Nephron progenitor cell (in vitro differentiated cells): ENCODE data around the gene DLX6.

Experiments
- DNase-seq: peaks from one replicate; pipeline ENCODE4 v3.0.0; 2021
- H3K27ac Mint-ChIP-seq: 2 replicates; pipeline ENCODE4 v1.8.0; 2021; ENCODE audit warnings: mild to moderate bottlenecking, moderate library complexity, mixed read lengths
- H3K27me3 Mint-ChIP-seq: 2 replicates; pipeline ENCODE4 v1.8.0; 2021; ENCODE audit warnings: mild to moderate bottlenecking, low read depth, mixed read lengths; ENCODE audit not compliant: poor library complexity
- H3K36me3 Mint-ChIP-seq: 2 replicates; pipeline ENCODE4 v1.8.0; 2021; ENCODE audit warnings: low read depth, mixed read lengths
- H3K4me1 Mint-ChIP-seq: 2 replicates; pipeline ENCODE4 v1.8.0; 2021; ENCODE audit warnings: mixed read lengths
- H3K4me3 Mint-ChIP-seq: 2 replicates; pipeline ENCODE4 v1.8.0; 2021; ENCODE audit warnings: mild to moderate bottlenecking, moderate library complexity, mixed read lengths
- H3K9me3 Mint-ChIP-seq: 2 replicates; pipeline ENCODE4 v1.8.0; 2021; ENCODE audit warnings: mild to moderate bottlenecking, moderate library complexity, mixed read lengths
- TF ChIP-seq, protein P1 (sequence below): fragments of 200-600 bp; sonication (generic); IDR thresholded peaks from 2 replicates; pipeline ENCODE4 v1.5.0; 2021; ENCODE audit warnings: antibody characterized with exemption

The DLX6 gene

DNA sequence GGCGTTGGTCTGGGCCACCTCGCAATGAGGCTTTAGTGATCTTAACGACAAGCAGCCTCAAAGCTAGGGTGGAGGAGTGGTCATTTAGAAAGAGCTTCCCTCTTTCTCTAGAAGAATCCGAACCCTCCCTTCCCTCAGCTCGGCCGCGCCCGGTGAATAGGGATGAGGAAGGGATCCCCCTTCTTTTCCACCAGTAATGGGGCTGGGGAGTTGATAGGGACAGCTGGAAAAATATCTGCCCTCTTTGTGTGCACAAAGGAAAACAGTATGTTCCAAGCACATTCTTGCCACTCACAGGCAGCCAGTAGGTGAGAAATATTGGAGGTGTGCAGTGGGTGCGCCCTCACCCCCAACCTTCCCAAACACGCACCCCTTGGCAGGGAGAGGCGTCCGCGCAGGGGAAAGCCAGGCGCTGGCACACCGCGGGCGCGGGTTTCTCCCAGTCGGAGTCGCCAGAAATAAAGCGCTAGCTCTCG, 12.8 kb downstream of the DLX6 start:
- Mint-ChIP-seq H3K27me3 (peaks cover 100% of the 10 kb centered on the region), H3K27ac (no peak overlapping the region), H3K36me3 (no peaks in the 10 kb centered on the region), H3K4me3 (no peak overlapping the region), H3K4me1 (peaks cover 45% of the 10 kb centered on the region), H3K9me3 (no peaks in the 10 kb centered on the region)
- TF ChIP-seq, protein P1, sequence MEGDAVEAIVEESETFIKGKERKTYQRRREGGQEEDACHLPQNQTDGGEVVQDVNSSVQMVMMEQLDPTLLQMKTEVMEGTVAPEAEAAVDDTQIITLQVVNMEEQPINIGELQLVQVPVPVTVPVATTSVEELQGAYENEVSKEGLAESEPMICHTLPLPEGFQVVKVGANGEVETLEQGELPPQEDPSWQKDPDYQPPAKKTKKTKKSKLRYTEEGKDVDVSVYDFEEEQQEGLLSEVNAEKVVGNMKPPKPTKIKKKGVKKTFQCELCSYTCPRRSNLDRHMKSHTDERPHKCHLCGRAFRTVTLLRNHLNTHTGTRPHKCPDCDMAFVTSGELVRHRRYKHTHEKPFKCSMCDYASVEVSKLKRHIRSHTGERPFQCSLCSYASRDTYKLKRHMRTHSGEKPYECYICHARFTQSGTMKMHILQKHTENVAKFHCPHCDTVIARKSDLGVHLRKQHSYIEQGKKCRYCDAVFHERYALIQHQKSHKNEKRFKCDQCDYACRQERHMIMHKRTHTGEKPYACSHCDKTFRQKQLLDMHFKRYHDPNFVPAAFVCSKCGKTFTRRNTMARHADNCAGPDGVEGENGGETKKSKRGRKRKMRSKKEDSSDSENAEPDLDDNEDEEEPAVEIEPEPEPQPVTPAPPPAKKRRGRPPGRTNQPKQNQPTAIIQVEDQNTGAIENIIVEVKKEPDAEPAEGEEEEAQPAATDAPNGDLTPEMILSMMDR = no peak
- DNase-seq = peak; percentile 17

DNA sequence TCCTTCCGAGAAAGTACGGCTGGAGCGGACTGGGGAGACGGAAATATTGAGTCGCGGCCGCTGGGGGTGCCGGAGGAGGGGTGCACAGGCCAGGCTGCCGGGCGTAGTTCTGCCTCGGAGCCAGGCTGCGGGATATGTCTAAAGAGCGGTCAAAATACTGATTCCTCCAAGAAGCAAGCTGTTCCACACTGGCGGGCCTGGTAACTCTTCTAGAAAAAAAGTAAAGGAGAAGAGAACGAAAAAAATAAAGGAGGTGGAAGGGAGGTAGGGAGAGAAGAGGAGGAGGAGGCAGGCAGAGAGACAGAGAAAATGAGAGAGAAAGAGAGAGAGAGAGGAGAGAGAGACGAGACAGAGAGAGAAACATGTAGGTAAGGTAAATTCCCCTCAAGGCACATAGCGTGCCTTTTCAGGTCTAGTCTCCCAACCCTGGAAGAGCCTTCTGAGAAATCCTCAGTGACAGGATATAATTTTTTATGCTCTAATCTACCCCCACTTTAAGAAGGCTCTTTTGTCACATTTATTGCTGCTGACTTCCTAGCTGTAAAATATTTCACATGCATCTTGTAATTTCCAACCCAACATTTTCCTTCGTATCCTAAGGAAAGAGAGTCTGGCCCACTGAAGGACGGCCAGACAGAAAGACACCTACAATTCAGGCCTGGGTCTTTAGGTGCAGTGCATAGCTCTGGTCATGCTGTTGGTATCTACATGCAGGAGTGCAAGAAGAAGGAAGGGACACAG, 13.6 kb downstream of the DLX6 start:
- DNase-seq = peak; percentile 18
- Mint-ChIP-seq H3K27ac (no peak overlapping the region), H3K27me3 (peaks cover 100% of the 10 kb centered on the region)

DNA sequence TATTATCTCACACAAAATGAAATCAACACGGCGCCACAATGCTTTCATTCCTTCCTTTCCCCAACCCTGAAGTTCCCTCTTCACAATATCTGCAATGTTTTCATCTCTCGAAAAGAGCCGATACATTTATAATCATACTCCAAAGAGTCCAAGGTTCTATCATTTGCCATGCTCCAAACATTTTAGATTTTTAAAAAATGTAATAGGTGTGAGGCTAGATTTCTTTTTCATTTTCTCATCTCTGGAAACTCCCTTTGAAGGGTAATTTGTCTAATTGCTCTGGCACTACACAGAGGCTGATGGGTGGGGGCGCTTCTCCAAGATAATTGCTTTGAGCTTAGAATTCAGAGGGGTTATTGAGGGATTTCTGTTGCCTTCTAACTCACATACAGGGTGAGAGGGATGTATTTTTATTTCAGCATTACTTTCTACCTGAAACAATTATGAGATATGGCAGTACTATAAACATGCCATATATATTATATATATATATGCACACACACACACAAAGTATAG, 14.4 kb downstream of the DLX6 start:
- Mint-ChIP-seq H3K27ac (no peak overlapping the region), H3K36me3 (no peaks in the 10 kb centered on the region), H3K4me3 (no peak overlapping the region), H3K9me3 (no peaks in the 10 kb centered on the region), H3K27me3 (peaks cover 100% of the 10 kb centered on the region), H3K4me1 (peaks cover 54% of the 10 kb centered on the region)
- TF ChIP-seq, protein P1 = no peak
- DNase-seq = no peak

More for the DNA sequence above, 13.6 kb downstream of the DLX6 start:
- no peak overlapping the region for H3K4me3 Mint-ChIP-seq
- TF ChIP-seq, protein P1 = no peak
- peaks cover 46% of the 10 kb centered on the region for H3K4me1 Mint-ChIP-seq
- H3K9me3 Mint-ChIP-seq = no peaks in the 10 kb centered on the region
- no peaks in the 10 kb centered on the region for H3K36me3 Mint-ChIP-seq

DNA sequence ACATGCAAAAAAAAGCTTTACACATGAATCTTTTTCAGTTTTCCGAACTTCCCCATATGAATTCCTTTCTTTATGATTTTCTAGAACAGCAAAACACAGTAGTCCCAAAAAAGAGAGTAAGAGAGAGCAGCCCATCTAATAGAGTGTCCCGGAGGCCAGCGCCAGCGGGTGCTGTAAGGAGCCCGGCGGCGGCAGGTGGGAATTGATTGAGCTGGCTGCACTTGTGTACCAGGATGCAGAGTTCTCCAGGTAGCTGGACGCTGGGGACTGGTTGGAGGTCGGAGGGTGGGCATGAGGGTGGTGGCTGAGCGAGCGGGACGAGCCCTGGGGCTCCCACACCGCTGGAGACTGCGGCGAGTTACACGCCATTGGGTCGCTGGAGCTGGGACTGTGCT, 15.2 kb downstream of the DLX6 start:
- peaks cover 59% of the 10 kb centered on the region for H3K4me1 Mint-ChIP-seq
- H3K36me3 Mint-ChIP-seq = no peaks in the 10 kb centered on the region
- no peaks in the 10 kb centered on the region for H3K9me3 Mint-ChIP-seq
- TF ChIP-seq, protein P1 = no peak
- no peak overlapping the region for H3K27ac Mint-ChIP-seq
- H3K4me3 Mint-ChIP-seq = peak overlapping the region; percentile 61
- H3K27me3 Mint-ChIP-seq = peaks cover 100% of the 10 kb centered on the region
- DNase-seq = peak; percentile 24

DNA sequence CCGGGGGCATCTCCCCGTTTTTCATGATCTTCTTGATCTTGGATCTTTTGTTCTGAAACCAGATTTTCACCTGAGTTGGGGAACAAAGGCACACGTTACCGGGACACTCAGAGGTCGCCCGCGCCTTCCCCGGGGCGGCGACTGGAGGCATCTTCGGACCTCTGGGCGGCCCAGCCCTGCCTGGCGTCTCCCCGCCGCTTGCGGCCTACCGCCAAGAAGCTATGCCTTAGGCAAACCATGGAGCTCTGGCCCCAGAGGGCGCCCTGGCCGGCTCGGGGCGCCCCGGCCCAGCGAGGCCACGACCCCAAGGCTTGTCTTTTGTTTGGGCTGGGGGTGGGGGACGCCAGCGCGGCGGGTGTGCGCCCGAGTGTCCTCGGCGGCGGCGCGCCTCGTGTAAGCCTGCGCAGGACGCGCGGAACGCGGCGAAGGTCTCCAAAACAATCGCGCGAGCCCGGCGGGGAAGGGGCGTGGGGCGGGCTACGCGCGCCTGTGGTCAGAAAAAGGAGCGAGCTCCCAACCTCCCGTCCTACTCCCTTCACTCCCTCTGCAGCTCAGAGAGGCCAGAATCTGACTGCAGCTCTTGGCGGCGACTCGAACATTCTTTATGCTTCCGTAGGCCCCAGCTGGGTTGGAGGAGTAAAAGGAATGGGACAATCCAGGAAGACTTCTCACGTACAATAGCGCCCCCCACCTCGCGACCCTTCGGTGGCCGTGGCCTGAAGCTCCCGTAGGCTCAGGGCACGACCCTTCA, 15.8 kb downstream of the DLX6 start:
- Mint-ChIP-seq H3K4me1 (peaks cover 60% of the 10 kb centered on the region), H3K4me3 (peak overlapping the region; percentile 70), H3K27ac (no peak overlapping the region)

More for the DNA sequence above, 15.8 kb downstream of the DLX6 start:
- Mint-ChIP-seq H3K27me3 (peaks cover 100% of the 10 kb centered on the region), H3K36me3 (no peaks in the 10 kb centered on the region), H3K9me3 (no peaks in the 10 kb centered on the region)
- TF ChIP-seq, protein P1 = no peak
- peak; percentile 53 for DNase-seq
